H4 (cell line): Measurements from ENCODE around the gene GNPTAB. TPM values are rescaled to one million over a fixed set of nuclear protein-coding genes. Genes with fewer than 3 reads are reported as not detected.

ENCODE experiments used
- DNase-seq: peaks from one replicate; pipeline ENCODE4 v3.0.0-alpha.2; 2015; ENCODE audit warnings: low spot score
- total RNA-seq: library from RNA; depleted of rRNA; stranded (reverse); fragments of >200 nt; shearing (Covaris generic); gene quantifications from 2 replicates; pipeline ENCODE4 v1.2.3, GENCODE V29; 2014

Gene GNPTAB
- total RNA-seq, 1 experiment from 2014 or later: 18.4 TPM

DNA sequence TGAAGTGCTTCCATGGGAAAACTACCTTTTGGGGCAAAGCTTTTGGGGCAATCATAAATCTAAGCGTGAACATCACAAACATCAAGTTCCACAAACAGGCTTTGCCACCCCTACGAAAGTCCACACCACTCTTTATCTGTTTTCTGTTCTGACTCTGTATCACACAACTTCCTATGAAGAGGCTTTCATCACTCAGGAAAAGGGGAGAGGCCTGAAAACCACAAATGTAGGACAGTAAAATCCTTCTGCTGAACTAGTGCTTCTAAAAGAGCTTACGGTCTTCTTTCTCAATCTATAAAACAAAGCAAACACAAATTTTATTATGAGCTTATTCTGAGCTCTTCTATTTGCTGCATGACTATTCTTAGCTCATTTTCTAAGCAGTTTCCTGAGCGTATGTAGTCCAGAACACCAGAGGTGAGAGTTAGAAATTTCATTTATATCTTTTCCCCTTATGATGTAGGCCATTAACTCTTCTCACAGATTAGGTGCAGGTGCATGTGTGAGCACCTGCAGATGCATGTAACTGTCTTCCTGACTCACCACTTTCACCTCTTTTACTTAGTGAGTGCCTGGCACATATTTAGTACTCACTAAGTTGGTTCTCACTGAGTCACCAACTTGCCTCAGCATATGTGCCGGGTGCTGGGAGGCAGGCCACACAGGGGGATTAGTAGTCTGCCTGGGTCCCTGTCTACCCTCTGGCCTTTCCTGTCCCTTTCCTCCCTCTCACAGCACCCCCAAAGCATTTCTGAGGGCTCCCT lies 58.6 kb downstream of the GNPTAB start:
- no peak for DNase-seq

- no peak for DNase-seq
Observed at GRCh38 chr12:101769865-101770264, 60.9 kb downstream of the GNPTAB start.

- no peak for DNase-seq
Observed at GRCh38 chr12:101768781-101769180, 62.0 kb downstream of the GNPTAB start.

GRCh38 chr12:101767537-101767936 lies 63.2 kb downstream of the GNPTAB start:
- no peak for DNase-seq

DNA sequence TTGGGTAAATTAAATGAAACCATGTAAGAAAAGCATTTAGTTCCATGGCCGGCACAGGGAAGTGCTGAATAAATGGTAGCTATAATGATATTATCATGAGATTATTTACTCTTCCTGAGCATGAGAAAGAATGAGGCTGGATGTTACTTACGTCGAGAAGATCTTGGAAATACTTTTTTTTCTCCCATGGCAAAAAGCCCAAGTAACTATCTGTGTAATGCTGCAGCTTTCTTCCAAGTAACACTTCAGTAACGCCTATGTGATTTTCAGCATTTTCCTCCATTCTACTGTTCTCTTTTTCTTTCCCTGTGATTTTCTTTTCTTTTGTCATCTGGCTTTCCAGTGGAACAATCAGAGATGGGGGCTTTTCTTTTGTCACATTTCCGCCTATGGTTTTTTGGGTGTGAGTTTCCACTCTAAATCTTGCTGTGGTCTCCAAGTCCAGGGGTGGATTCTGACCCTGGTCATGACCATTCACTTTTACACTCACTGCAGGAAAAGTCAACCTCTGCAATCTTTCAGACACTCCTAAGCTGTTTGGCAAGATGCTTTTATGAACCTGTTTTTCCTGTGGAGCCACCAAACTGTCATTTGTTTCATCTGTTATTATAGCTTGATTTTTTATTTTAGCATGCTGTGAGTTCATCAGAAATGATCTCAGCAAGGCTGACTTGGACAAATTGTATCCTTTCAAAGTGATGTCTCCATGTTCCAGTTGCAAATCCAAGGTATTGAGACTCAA lies 66.5 kb downstream of the GNPTAB start:
- DNase-seq: no peak

- no peak for DNase-seq
Observed at GRCh38 chr12:101763246-101763931, 67.4 kb downstream of the GNPTAB start.

GRCh38 chr12:101761781-101762180 lies 69.0 kb downstream of the GNPTAB start:
- DNase-seq: no peak

- DNase-seq: no peak
Observed at GRCh38 chr12:101761350-101761749, 69.4 kb downstream of the GNPTAB start.

- peak; percentile 27 for DNase-seq
Observed at GRCh38 chr12:101759396-101760047, 71.2 kb downstream of the GNPTAB start.

- no peak for DNase-seq
Observed at GRCh38 chr12:101750152-101750551, 80.6 kb downstream of the GNPTAB start.

DNA sequence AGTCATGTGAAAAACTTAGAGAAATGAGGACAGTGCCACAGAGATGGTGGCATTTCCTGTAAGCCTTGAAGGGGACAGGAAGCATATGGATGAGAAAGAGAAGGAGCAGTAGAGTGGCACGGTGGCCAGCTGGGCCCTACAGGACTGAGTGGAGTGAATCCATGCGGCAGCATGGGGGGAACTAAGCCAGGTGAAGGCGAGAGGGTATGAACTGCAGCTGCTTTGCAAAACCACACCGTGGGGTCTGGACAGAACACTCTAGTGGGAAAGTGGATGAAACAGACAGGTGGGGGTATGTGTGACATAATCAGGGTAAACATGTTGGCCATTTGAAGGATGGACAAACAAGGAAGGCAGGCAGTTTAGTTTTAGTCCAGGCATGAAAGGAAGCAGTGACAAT lies 81.1 kb downstream of the GNPTAB start:
- no peak for DNase-seq

GRCh38 chr12:101748907-101749306 lies 81.9 kb downstream of the GNPTAB start:
- no peak for DNase-seq

- DNase-seq: no peak
Observed at GRCh38 chr12:101747697-101748096, 83.1 kb downstream of the GNPTAB start.

GRCh38 chr12:101746661-101747060 lies 84.1 kb downstream of the GNPTAB start:
- no peak for DNase-seq

DNA sequence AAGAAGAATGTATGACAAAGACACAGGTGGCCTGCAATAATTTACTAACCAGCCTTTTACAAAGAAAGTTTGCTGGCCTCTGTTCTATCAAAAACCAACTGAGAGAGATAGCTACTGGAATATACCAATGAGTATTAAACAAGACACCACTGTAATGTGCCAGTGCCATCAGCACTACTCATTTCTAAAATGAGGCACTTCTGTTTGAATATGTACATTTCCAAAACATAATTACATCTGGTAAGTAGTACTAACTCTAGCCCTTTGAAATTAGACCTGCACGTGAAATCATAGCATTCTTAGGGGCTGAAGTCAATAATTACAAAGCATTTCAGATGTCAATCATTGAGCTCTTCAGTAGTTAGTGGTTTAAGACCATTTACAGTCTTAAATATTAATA lies 84.6 kb downstream of the GNPTAB start:
- no peak for DNase-seq

DNA sequence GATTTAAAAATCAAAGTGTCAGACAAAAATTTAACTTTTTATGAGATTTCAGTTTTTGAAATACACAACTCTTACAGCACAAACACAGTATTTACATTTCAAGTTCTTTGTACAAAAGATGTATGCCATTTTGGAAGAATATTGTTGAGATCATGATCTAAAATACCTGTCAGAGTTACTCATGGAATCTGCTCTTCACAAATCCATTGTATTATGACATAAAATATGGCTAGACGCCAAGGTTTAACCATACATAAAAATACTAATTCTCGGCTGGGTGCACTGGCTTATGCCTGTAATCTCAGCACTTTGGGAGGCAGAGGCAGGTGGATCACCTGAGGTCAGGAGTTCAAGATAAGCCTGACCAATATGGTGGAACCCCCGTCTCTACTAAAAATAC lies 85.3 kb downstream of the GNPTAB start:
- DNase-seq: no peak

DNA sequence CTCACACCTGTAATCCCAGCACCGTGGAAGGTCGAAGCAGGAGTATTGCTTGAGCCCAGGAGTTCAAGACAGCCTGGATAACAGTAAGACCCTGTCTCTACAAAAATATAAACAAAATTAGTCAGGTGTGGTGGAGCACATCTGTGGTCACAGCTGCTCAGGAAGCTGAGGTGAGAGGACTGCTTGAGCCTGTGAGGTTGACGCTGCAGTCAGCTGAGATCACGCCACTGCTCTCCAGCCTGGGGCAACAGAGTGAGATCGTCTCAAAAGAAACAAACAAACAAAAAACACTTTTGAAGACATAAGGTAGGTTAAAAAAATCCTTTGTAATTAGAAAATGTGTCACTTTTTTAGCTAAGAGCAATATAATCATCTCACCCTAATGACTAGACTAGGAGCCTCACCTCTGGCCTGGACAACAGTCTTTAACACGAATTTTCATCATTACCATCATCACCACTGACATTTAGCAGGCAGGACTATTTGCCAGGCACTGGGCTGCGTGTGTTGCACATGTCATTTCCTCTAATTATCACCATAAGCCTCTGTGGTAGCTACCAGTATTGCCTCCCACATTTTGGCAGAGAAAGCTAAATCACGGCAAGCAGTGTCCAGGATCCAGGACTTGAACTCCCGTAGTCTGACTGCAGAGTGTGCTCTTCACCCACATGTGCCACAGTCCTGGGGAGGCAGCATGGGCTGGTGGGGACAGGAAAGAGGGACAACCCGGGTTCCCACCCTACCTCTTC lies 86.9 kb downstream of the GNPTAB start:
- no peak for DNase-seq

DNA sequence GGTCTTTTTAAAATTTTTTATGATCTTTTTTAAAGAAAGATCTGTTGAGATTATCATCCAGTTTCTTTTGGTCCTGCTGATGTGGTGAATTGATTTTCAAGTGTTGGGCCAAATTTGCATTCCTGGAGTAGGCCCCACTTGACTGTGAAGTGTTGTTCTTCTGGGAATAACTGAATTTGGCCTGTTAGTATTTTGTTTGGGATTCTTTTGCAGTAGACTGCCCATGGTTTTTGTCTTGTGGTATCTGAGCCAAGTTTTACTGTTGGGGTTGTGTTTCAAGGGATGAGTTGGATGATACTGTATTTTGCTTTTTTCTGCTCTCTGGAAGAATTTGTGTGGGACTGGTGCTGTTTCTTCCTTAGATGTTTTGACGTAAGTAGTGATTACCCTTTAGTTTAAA lies 87.5 kb downstream of the GNPTAB start:
- no peak for DNase-seq

DNA sequence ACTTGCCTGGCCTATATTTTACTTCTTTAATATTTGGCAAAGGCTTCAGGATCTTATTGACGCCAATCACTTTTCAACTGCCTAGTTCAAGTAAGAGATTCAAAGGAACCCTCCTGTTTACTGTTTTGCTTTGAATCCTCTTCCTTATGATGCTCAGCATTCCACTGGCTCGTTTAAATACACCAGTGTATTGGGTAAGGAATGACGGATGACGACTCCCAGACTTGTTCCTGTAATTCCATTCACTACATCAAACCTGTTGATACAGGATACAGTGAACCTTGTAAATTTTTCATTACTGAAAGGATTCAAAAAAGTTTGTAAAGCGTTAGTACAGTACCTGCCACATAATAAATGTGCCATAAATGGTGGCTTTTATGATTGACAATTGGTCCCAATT lies 89.8 kb downstream of the GNPTAB start:
- DNase-seq: no peak

DNA sequence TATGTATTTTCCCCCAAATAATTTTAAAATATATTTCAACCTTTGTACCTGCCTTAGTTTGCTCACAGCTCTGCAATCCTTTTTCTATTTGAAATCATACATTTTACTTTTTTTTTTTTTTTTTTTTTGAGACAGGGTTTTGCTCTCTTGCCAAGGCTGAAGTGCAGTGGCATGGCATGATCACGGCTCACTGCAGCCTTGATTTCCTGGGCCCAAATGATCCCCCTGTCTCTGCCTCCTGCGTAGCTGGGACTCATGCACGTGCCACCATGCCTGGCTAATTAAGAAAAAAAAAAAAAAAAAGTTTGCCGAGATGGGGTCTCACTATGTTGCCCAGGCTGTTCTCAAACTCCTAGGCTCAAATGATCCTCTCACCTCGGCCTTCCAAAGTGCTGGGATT lies 90.2 kb downstream of the GNPTAB start:
- DNase-seq: no peak

DNA sequence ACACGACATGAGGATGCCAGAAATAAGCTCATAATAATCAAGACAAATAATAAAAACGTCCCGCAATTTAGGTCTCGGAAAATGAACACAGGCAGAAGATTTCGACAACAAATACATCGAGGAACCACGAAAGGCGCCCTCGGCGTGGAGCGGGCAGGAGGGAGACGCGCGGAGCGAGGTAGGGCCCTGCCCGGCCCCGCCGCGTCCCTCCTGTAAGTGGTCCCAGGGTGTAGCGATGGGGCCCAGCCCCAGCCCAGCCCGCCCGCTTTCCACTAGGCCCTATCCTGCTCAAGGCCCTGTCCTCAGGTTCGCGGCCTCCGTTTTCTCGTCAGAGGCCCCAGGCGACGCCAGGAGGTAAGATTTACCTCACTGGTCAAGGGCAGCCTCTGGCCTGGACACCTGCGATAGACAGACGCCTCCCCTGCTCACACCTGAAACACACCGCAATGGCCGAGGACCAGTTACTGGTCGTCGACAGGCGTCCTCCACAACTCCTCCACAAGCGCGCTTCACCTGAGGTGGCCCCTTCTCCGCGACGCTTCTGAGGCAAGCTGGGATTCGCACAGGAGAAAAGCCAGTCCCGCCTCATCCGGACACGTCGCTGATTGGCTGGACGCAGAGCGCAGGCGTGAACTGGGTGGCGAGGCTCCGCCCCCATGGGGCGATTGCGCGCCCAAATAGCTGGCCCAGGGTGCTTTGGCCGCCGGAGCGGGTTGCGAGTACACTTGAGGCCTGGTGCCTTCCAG lies 91.7 kb downstream of the GNPTAB start, which contains the start of gene SYCP3:
Gene SYCP3 (minus strand): TSS at position 543 of the 746 bp plus-strand sequence. CDS start 1,527 bp downstream, outside the sequence.
- DNase-seq: no peak
